Smooth muscle cell (in vitro differentiated cells): Measurements from ENCODE around the gene PDE4D. TPM values are rescaled to one million over a fixed set of nuclear protein-coding genes. Genes with fewer than 3 reads are reported as not detected.

Experiments
- DNase-seq: peaks from one replicate; lab custom pipeline; 2025; ENCODE audit not compliant: unreplicated experiment; lab: John Stamatoyannopoulos, UW
- H2AFZ ChIP-seq: fragments of 200-600 bp; sonication (generic); 2 replicates; pipeline ENCODE4 v1.6.0; 2016; ENCODE audit warnings: antibody characterized with exemption, low read depth, mild to moderate bottlenecking
- H3F3A ChIP-seq: fragments of 200-600 bp; sonication (generic); 2 replicates; pipeline ENCODE4 v1.6.0; 2017; ENCODE audit warnings: antibody characterized with exemption, low read depth
- H3K27ac ChIP-seq: fragments of 200-600 bp; sonication (generic); 2 replicates; pipeline ENCODE4 v1.5.1; 2016; ENCODE audit warnings: low read depth, mild to moderate bottlenecking
- H3K27me3 ChIP-seq: fragments of 200-600 bp; sonication (generic); 2 replicates; pipeline ENCODE4 v1.6.1; 2016; ENCODE audit warnings: low read depth, mild to moderate bottlenecking
- H3K36me3 ChIP-seq: fragments of 200-600 bp; sonication (generic); 2 replicates; pipeline ENCODE4 v1.5.1; 2016; ENCODE audit warnings: low read depth
- H3K4me1 ChIP-seq: fragments of 200-600 bp; sonication (generic); 2 replicates; pipeline ENCODE4 v1.5.1; 2016; ENCODE audit warnings: low read depth
- H3K4me2 ChIP-seq: fragments of 200-600 bp; sonication (generic); 2 replicates; pipeline ENCODE4 v1.6.0; 2016; ENCODE audit warnings: mild to moderate bottlenecking
- H3K4me3 ChIP-seq: fragments of 200-600 bp; sonication (generic); 2 replicates; pipeline ENCODE4 v1.5.1; 2016; ENCODE audit warnings: mild to moderate bottlenecking
- H3K79me2 ChIP-seq: fragments of 200-600 bp; sonication (generic); 2 replicates; pipeline ENCODE4 v1.6.0; 2016; ENCODE audit warnings: low read depth, mild to moderate bottlenecking
- H3K9ac ChIP-seq: fragments of 200-600 bp; sonication (generic); 2 replicates; pipeline ENCODE4 v1.6.0; 2016; ENCODE audit warnings: low read depth
- H3K9me3 ChIP-seq: fragments of 200-600 bp; sonication (generic); replicated peaks from 2 replicates; pipeline ENCODE4 v1.5.1; 2016; ENCODE audit warnings: low read depth
- H4K20me1 ChIP-seq: fragments of 200-600 bp; sonication (generic); 2 replicates; pipeline ENCODE4 v1.6.0; 2016; ENCODE audit warnings: low read depth
- CTCF ChIP-seq: fragments of 200-600 bp; sonication (generic); IDR thresholded peaks from 2 replicates; pipeline ENCODE4 v1.5.1; 2017; ENCODE audit warnings: borderline replicate concordance, mild to moderate bottlenecking, antibody characterized with exemption; ENCODE audit not compliant: insufficient read depth, poor library complexity, severe bottlenecking
- WGBS: methylation state at CpG from one replicate; pipeline ENCODE4 v1.1.7; 2016; ENCODE audit warnings: low lambda C conversion rate; 5-methylcytosine and 5-hydroxymethylcytosine counted together
- polyA plus RNA-seq: library from polyadenylated mRNA; unstranded; fragments of >200 nt; fragmentation: Nextera tagmentation; extraction: Ambion mirVana; gene quantifications from 2 replicates; pipeline ENCODE4 v1.2.1, GENCODE V29; 2016
- total RNA-seq: library from RNA; depleted of rRNA; stranded (reverse); fragments of >200 nt; gene quantifications from 2 replicates; pipeline ENCODE4 v1.2.3, GENCODE V29; 2014

The PDE4D gene
- total and polyA plus RNA-seq, 2 experiments from 2014 or later: 16.4 to 61.0 TPM

GRCh38 chr5:59487772-59488729, 405.5 kb downstream of the PDE4D start:
- no peak overlapping the region for H2AFZ ChIP-seq

GRCh38 chr5:59487068-59487686, 406.3 kb downstream of the PDE4D start:
- Histone ChIP-seq H3K9ac (no peak overlapping the region), H3K4me3 (no peak overlapping the region), H3K4me2 (no peak overlapping the region), H3K9me3 (no peaks in the 10 kb centered on the region), H2AFZ (no peak overlapping the region), H3K79me2 (no peaks in the 10 kb centered on the region), H3K36me3 (no peaks in the 10 kb centered on the region), H3F3A (no peaks in the 10 kb centered on the region), H3K27me3 (no peaks in the 10 kb centered on the region), H3K27ac (no peak overlapping the region), H3K4me1 (peaks cover 8% of the 10 kb centered on the region), H4K20me1 (peaks cover 49% of the 10 kb centered on the region)
- DNase-seq: no peak
- WGBS: 79% methylated on average over 5 of the region's 5 CpGs
- TF ChIP-seq CTCF: no peak

More at GRCh38 chr5:59487772-59488729, 405.5 kb downstream of the PDE4D start:
- no peak overlapping the region for H3K4me2 ChIP-seq
- H3K27ac ChIP-seq: no peak overlapping the region
- H3K9me3 ChIP-seq: no peaks in the 10 kb centered on the region
- H3K4me3 ChIP-seq: no peak overlapping the region
- TF ChIP-seq CTCF: no peak
- DNase-seq: no peak
- H3K9ac ChIP-seq: no peak overlapping the region
- no peaks in the 10 kb centered on the region for H3F3A ChIP-seq
- 79% methylated on average over 7 of the region's 7 CpGs for WGBS
- H3K79me2 ChIP-seq: no peaks in the 10 kb centered on the region
- no peaks in the 10 kb centered on the region for H3K36me3 ChIP-seq
- no peaks in the 10 kb centered on the region for H3K27me3 ChIP-seq
- peaks cover 8% of the 10 kb centered on the region for H3K4me1 ChIP-seq
- peaks cover 44% of the 10 kb centered on the region for H4K20me1 ChIP-seq

- H3K4me3 ChIP-seq: no peak overlapping the region
- H3K4me1 ChIP-seq: peaks cover 8% of the 10 kb centered on the region
- 95% methylated on average over 2 of the region's 2 CpGs for WGBS
- H3K4me2 ChIP-seq: no peak overlapping the region
- no peak overlapping the region for H2AFZ ChIP-seq
- no peaks in the 10 kb centered on the region for H3K36me3 ChIP-seq
- DNase-seq: no peak
- no peak overlapping the region for H3K9ac ChIP-seq
- no peak overlapping the region for H3K27ac ChIP-seq
- no peaks in the 10 kb centered on the region for H3F3A ChIP-seq
- TF ChIP-seq CTCF: no peak
- no peaks in the 10 kb centered on the region for H3K79me2 ChIP-seq
- no peaks in the 10 kb centered on the region for H3K27me3 ChIP-seq
- no peaks in the 10 kb centered on the region for H3K9me3 ChIP-seq
- H4K20me1 ChIP-seq: peaks cover 49% of the 10 kb centered on the region
These were observed 407.0 kb downstream of the PDE4D start for GRCh38 chr5:59486508-59486907.
